ENCODE data around the gene IQGAP1. TPM values are rescaled to one million over a fixed set of nuclear protein-coding genes. Genes with fewer than 3 reads are reported as not detected.

The IQGAP1 gene
- total and polyA plus RNA-seq, 2 of the 4 experiments (the other 2 are of a cell fraction): 87.5 to 207 TPM

DNA sequence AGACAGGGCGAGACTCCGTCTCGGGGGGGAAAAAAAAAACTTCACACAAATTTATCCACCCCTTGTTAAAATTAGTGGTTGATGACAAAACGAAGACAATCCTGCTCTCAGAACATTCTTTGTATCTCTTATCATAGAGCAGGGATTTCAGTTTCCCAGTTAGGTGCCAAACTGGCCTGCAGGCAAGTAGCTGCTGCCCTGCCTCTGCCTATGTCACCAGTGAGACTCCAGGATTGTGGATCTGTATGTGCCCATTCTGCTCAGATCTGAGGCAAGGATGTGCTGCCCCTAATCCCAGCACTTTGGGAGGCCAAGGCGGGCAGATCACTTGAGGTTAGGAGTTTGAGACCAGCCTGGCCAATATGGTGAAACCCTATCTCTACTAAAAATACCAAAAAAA lies 54.4 kb downstream of the IQGAP1 start:
- CTCF ChIA-PET: no interaction called here
- Histone ChIP-seq H2BK15ac (ENCODE audit: low read depth, low read length) (no peak overlapping the region), H4K91ac (ENCODE audit: insufficient read depth, low read depth, low read length) (no peak overlapping the region), H4K5ac (ENCODE audit: low read depth, low read length) (no peak overlapping the region), H2AFZ (replicated peaks; ENCODE audit: low read length, poor library complexity) (no peak overlapping the region), H3K9ac (ENCODE audit: low read depth, low read length) (no peak overlapping the region), H3K56ac (ENCODE audit: extremely low read depth, insufficient read depth, low read length) (no peak overlapping the region), H2BK120ac (ENCODE audit: low read depth, low read length) (no peak overlapping the region), H3K36me3 (ENCODE audit: control insufficient read depth, insufficient read depth, low read length) (peaks cover 23% of the 10 kb centered on the region), H3K9me3 (ENCODE audit: control insufficient read depth, insufficient read depth, low read length) (no peaks in the 10 kb centered on the region), H2AK9ac (replicated peaks; ENCODE audit: low read depth, low read length, poor library complexity) (no peak overlapping the region), H3K9me1 (ENCODE audit: insufficient read depth, low read length) (no peaks in the 10 kb centered on the region), H3K79me1 (ENCODE audit: low read depth in 1 of 2, low read length in 2 of 2) (peaks cover 9 to 37% of the 10 kb centered on the region in 2 experiments; a peak in 3 of 4 replicates), H3K27ac (ENCODE audit: insufficient read depth, low read length) (no peak overlapping the region), H2BK20ac (ENCODE audit: low read depth, low read length) (no peak overlapping the region), H3K4me1 (ENCODE audit: control insufficient read depth, insufficient read depth, low read length) (peaks cover 2% of the 10 kb centered on the region; the same call in 1 of the 2 replicates), H3K4me3 (ENCODE audit: insufficient read depth, low read depth, low read length) (no peak overlapping the region), H3K4me2 (ENCODE audit: low read depth, low read length) (no peak overlapping the region), H3K27me3 (ENCODE audit: control insufficient read depth, insufficient read depth, low read length) (no peaks in the 10 kb centered on the region), H3K4ac (ENCODE audit: low read depth, low read length) (no peak overlapping the region), H3K23ac (ENCODE audit: low read depth, low read length) (no peak overlapping the region), H4K8ac (ENCODE audit: low read depth in 2 of 2, low read length in 2 of 2) (no peak overlapping the region), H2BK5ac (ENCODE audit: low read depth, low read length, poor library complexity, severe bottlenecking) (no peak overlapping the region), H2AK5ac (ENCODE audit: low read depth, low read length) (no peak overlapping the region), H3K14ac (replicated peaks; ENCODE audit: low read depth, low read length) (no peak overlapping the region), H3K18ac (ENCODE audit: low read depth, low read length) (no peak overlapping the region), H4K20me1 (ENCODE audit: insufficient read depth, low read length) (no peaks in the 10 kb centered on the region)
- TF ChIP-seq MXI1 (IDR thresholded peaks at IDR 0.05; ENCODE audit: borderline replicate concordance, low read depth, low read length): no peak
- TF ChIP-seq NFE2L2 (IDR thresholded peaks at IDR 0.05; ENCODE audit: low read depth, low read length): no peak
- no peak for TF ChIP-seq FOS (IDR thresholded peaks at IDR 0.05; ENCODE audit: low read depth, low read length)
- TF ChIP-seq RCOR1 (IDR thresholded peaks at IDR 0.05; ENCODE audit: insufficient replicate concordance, low read length): no peak
- TF ChIP-seq RAD21 (IDR thresholded peaks at IDR 0.05; ENCODE audit: low read length): no peak
- no peak for TF ChIP-seq SMC3 (IDR thresholded peaks at IDR 0.05; ENCODE audit: low read depth, low read length)
- dilution Hi-C loops (cut with HindIII; ENCODE audit: low sequenced_read_pairs, unreplicated experiment) (no loop called here), intact Hi-C loops (cut with micrococcal nuclease) (no loop called here), in situ Hi-C loops (cut with MboI; ENCODE audit: low sequenced_read_pairs) (no loop called here)
- no TSS peak for BruUV-seq (replicated peaks)
- WGBS, 2 experiments (ENCODE audit: extremely low coverage in 2 of 2, insufficient read length in 1 of 2): no CpG with 5 or more reads among the region's 5 CpGs
- DNase-seq: no peak
- no peak for ATAC-seq (ENCODE audit: low read depth)
- POLR2A ChIA-PET (ENCODE audit: unreplicated experiment): no interaction called here
